GM21619 (cell line): Measurements from ENCODE around the gene MGMT.

Source experiments
- ATAC-seq: cut with Tn5 transposase; IDR thresholded peaks from one replicate; pipeline ENCODE4 v1.9.1; 2021; ENCODE audit not compliant: unreplicated experiment

MGMT gene

GRCh38 chr10:129450391-129450790, 16.6 kb upstream of the MGMT start:
- no peak for ATAC-seq

GRCh38 chr10:129455625-129456024, 11.4 kb upstream of the MGMT start:
- no peak for ATAC-seq

- ATAC-seq: no peak
These were observed 7.1 kb upstream of the MGMT start for GRCh38 chr10:129459762-129460539.

GRCh38 chr10:129462257-129462795, 4.7 kb upstream of the MGMT start:
- ATAC-seq: no peak

- no peak for ATAC-seq
These were observed 2.8 kb upstream of the MGMT start for GRCh38 chr10:129464251-129464650.

- peak; percentile 3 for ATAC-seq
These were observed 992 bp upstream of the MGMT start for GRCh38 chr10:129465796-129466702.

GRCh38 chr10:129467359-129468064, 471 bp downstream of the MGMT start:
- no peak for ATAC-seq

GRCh38 chr10:129468187-129468586, 1.1 kb downstream of the MGMT start:
- no peak for ATAC-seq

GRCh38 chr10:129470103-129470851, 3.2 kb downstream of the MGMT start:
- ATAC-seq: no peak

- ATAC-seq: no peak
These were observed 4.6 kb downstream of the MGMT start for GRCh38 chr10:129471447-129472175.

- ATAC-seq: peak; percentile 68
These were observed 5.9 kb downstream of the MGMT start for GRCh38 chr10:129472696-129473555.

GRCh38 chr10:129474642-129475041, 7.6 kb downstream of the MGMT start:
- ATAC-seq: no peak

GRCh38 chr10:129476431-129476830, 9.4 kb downstream of the MGMT start:
- ATAC-seq: no peak

GRCh38 chr10:129477051-129477450, 10.0 kb downstream of the MGMT start:
- no peak for ATAC-seq

GRCh38 chr10:129481641-129482040, 14.6 kb downstream of the MGMT start:
- ATAC-seq: no peak

GRCh38 chr10:129483430-129484010, 16.5 kb downstream of the MGMT start:
- ATAC-seq: no peak

GRCh38 chr10:129486805-129487204, 19.8 kb downstream of the MGMT start:
- no peak for ATAC-seq

GRCh38 chr10:129491123-129491734, 24.2 kb downstream of the MGMT start:
- ATAC-seq: no peak
